Fibroblast of lung (primary cell): ENCODE data around the gene FAM193B.

Experiments used
- EZH2 ChIP-seq: IDR thresholded peaks from 2 replicates; pipeline ENCODE4 v1.5.1; 2012; ENCODE audit warnings: low read length, control low read depth, mild to moderate bottlenecking; ENCODE audit errors: missing control alignments
- TF ChIP-seq, protein P1 (sequence below), 2 donors: IDR thresholded peaks in 1 of 2; conservative IDR thresholded peaks in 1 of 2; 1 replicate in 1 of 2; 2 replicates in 1 of 2; pipeline ENCODE4 v1.5.1; 2011 to 2012; ENCODE audit warnings: low read length in 2 of 2, control low read depth in 1 of 2, inconsistent platforms in 1 of 2, low read depth in 1 of 2, mild to moderate bottlenecking in 1 of 2

DNA sequence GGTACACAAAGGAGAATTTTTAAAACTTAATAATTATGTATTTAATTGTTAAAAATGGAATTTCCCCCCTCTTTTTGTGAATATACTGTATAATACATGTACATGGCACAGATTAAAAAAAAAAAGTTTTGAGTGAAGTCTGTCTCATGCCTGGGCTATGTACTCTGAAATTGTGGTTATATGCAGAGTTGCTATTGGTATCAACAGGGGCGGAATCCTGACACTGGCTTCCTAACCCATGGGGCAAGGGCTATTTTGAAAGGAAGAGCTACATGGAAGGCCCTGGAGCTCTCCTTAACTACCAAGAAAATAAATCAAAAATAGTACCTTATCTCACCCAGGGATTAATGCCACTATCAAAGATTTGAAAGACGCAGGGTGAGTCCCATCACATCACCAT is 865 bp upstream of the FAM193B start:
- TF ChIP-seq, protein P1, sequence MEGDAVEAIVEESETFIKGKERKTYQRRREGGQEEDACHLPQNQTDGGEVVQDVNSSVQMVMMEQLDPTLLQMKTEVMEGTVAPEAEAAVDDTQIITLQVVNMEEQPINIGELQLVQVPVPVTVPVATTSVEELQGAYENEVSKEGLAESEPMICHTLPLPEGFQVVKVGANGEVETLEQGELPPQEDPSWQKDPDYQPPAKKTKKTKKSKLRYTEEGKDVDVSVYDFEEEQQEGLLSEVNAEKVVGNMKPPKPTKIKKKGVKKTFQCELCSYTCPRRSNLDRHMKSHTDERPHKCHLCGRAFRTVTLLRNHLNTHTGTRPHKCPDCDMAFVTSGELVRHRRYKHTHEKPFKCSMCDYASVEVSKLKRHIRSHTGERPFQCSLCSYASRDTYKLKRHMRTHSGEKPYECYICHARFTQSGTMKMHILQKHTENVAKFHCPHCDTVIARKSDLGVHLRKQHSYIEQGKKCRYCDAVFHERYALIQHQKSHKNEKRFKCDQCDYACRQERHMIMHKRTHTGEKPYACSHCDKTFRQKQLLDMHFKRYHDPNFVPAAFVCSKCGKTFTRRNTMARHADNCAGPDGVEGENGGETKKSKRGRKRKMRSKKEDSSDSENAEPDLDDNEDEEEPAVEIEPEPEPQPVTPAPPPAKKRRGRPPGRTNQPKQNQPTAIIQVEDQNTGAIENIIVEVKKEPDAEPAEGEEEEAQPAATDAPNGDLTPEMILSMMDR (conservative IDR thresholded peaks at IDR 0.05 in 1 of 2, IDR thresholded peaks at IDR 0.05 in 1 of 2; ENCODE audit: low read depth in 1 of 2, low read length in 2 of 2), result no peak
- no peak for TF ChIP-seq EZH2
